Inflammatory macrophage treated with lipopolysaccharide for 1 hour (primary cell): Measurements from ENCODE around the gene MCRIP2.

ENCODE experiments used
- DNase-seq, 2 donors: peaks; one replicate each; pipeline ENCODE4 v3.0.0-alpha.2; 2020 to 2022

Gene MCRIP2

GRCh38 chr16:649631-650030 lies 8.0 kb downstream of the MCRIP2 start:
- no peak for DNase-seq

GRCh38 chr16:651844-652243 lies 10.2 kb downstream of the MCRIP2 start:
- no peak for DNase-seq

GRCh38 chr16:652454-653305 lies 11.1 kb downstream of the MCRIP2 start:
- no peak for DNase-seq

GRCh38 chr16:654034-654433 lies 12.4 kb downstream of the MCRIP2 start:
- DNase-seq = no peak

- DNase-seq = no peak
These were observed 15.9 kb downstream of the MCRIP2 start for GRCh38 chr16:657487-657886.

GRCh38 chr16:658679-659571 lies 17.3 kb downstream of the MCRIP2 start:
- DNase-seq = no peak

- no peak for DNase-seq
These were observed 18.0 kb downstream of the MCRIP2 start for GRCh38 chr16:659618-660017.

GRCh38 chr16:660132-660458 lies 18.5 kb downstream of the MCRIP2 start:
- DNase-seq = no peak

GRCh38 chr16:660459-661183 lies 19.0 kb downstream of the MCRIP2 start:
- DNase-seq = peak; percentile 82 to 85

GRCh38 chr16:661184-661821 lies 19.7 kb downstream of the MCRIP2 start:
- no peak for DNase-seq

- DNase-seq = no peak
These were observed 20.5 kb downstream of the MCRIP2 start for GRCh38 chr16:662095-662494.

- no peak for DNase-seq
These were observed 21.0 kb downstream of the MCRIP2 start for GRCh38 chr16:662597-662996.

- no peak for DNase-seq
These were observed 24.9 kb downstream of the MCRIP2 start for GRCh38 chr16:666572-666971.

- DNase-seq = no peak
These were observed 25.6 kb downstream of the MCRIP2 start for GRCh38 chr16:667113-667779.

- DNase-seq = peak; percentile 90 to 96
These were observed 26.3 kb downstream of the MCRIP2 start, which contains the start of gene RHOT2 for GRCh38 chr16:667780-668518. TSS of gene RHOT2 (plus strand) at chr16:668132. CDS start at chr16:668200, 68 bp downstream.

GRCh38 chr16:668519-669171 lies 27.0 kb downstream of the MCRIP2 start:
- no peak for DNase-seq

- DNase-seq = no peak
These were observed 28.0 kb downstream of the MCRIP2 start for GRCh38 chr16:669666-670065.

GRCh38 chr16:670485-671352 lies 29.1 kb downstream of the MCRIP2 start:
- DNase-seq = no peak

- DNase-seq = no peak
These were observed 29.9 kb downstream of the MCRIP2 start for GRCh38 chr16:671353-672131.
